ENCODE measurements around the gene TMEM218.

Gene TMEM218

GRCh38 chr11:125111343-125112207, at the start of gene TMEM218:
TMEM218 (minus strand) TSS chr11:125111626; CDS start chr11:125102241, 9,385 bp downstream.
- peak; percentile 98 for DNase-seq (ENCODE audit: low spot score)

GRCh38 chr11:125157953-125158680, 46.7 kb upstream of the TMEM218 start:
- no peak for DNase-seq (ENCODE audit: low spot score)

GRCh38 chr11:125157118-125157733, 45.8 kb upstream of the TMEM218 start:
- DNase-seq (ENCODE audit: low spot score), result no peak

- no peak for DNase-seq (ENCODE audit: low spot score)
Observed at GRCh38 chr11:125156346-125157117, 45.1 kb upstream of the TMEM218 start.

- DNase-seq (ENCODE audit: low spot score), result no peak
Observed at GRCh38 chr11:125155767-125156166, 44.3 kb upstream of the TMEM218 start.

GRCh38 chr11:125155100-125155444, 43.6 kb upstream of the TMEM218 start:
- DNase-seq (ENCODE audit: low spot score), result no peak

GRCh38 chr11:125154378-125155099, 43.1 kb upstream of the TMEM218 start:
- DNase-seq (ENCODE audit: low spot score), result no peak

GRCh38 chr11:125153837-125154236, 42.4 kb upstream of the TMEM218 start:
- DNase-seq (ENCODE audit: low spot score), result no peak

- no peak for DNase-seq (ENCODE audit: low spot score)
Observed at GRCh38 chr11:125148743-125149142, 37.3 kb upstream of the TMEM218 start.

GRCh38 chr11:125148011-125148410, 36.6 kb upstream of the TMEM218 start:
- no peak for DNase-seq (ENCODE audit: low spot score)

GRCh38 chr11:125147280-125147679, 35.9 kb upstream of the TMEM218 start:
- no peak for DNase-seq (ENCODE audit: low spot score)

GRCh38 chr11:125146232-125146631, 34.8 kb upstream of the TMEM218 start:
- no peak for DNase-seq (ENCODE audit: low spot score)

- peak; percentile 28 for DNase-seq (ENCODE audit: low spot score)
Observed at GRCh38 chr11:125141686-125142535, 30.5 kb upstream of the TMEM218 start.

GRCh38 chr11:125141178-125141577, 29.8 kb upstream of the TMEM218 start:
- DNase-seq (ENCODE audit: low spot score), result no peak

- DNase-seq (ENCODE audit: low spot score), result no peak
Observed at GRCh38 chr11:125140233-125140632, 28.8 kb upstream of the TMEM218 start.

- no peak for DNase-seq (ENCODE audit: low spot score)
Observed at GRCh38 chr11:125139778-125140177, 28.4 kb upstream of the TMEM218 start.

GRCh38 chr11:125138966-125139365, 27.5 kb upstream of the TMEM218 start:
- no peak for DNase-seq (ENCODE audit: low spot score)

- DNase-seq (ENCODE audit: low spot score), result no peak
Observed at GRCh38 chr11:125136001-125136400, 24.6 kb upstream of the TMEM218 start.

GRCh38 chr11:125132596-125132995, 21.2 kb upstream of the TMEM218 start:
- DNase-seq (ENCODE audit: low spot score), result no peak

GRCh38 chr11:125132071-125132470, 20.6 kb upstream of the TMEM218 start:
- DNase-seq (ENCODE audit: low spot score), result no peak
